ENCODE measurements around the gene MROH7.

GRCh38 chr1:54603241-54603640 lies 38.3 kb upstream of the MROH7 start:
- TF ChIP-seq POLR2A (IDR thresholded peaks at IDR 0.05) (no peak), CTCF (IDR thresholded peaks at IDR 0.05 in 4 of 5, conservative IDR thresholded peaks at IDR 0.05 in 1 of 5) (no peak)

All from gastrocnemius medialis (tissue), 4 donors.